OCI-LY7 (cell line): ENCODE results near the gene SLC16A13. TPM values are rescaled to one million over a fixed set of nuclear protein-coding genes. Genes with fewer than 3 reads are reported as not detected.

ENCODE experiments used
- BruUV-seq: library from RNA; stranded (reverse); fragments of 400-500 nt; replicated peaks from 2 replicates; lab custom pipeline; 2021; lab: Mats Ljungman, UMichigan
- CTCF ChIA-PET: fragments of 300-600 bp; sonication (Branson Sonifier 250); formaldehyde crosslinking; loops from one replicate; lab custom pipeline; 2022; ENCODE audit warnings: antibody characterized with exemption; ENCODE audit not compliant: unreplicated experiment; lab: Charles Lee
- POLR2A ChIA-PET: fragments of 300-600 bp; sonication (Branson Sonifier 250); formaldehyde crosslinking; loops from one replicate; lab custom pipeline; 2022; ENCODE audit warnings: antibody characterized with exemption; lab: Charles Lee
- DNase-seq: peaks from one replicate; pipeline ENCODE4 v3.0.0-alpha.2; 2015; ENCODE audit warnings: low spot score
- H2AFZ ChIP-seq: fragments of 200-600 bp; sonication (generic), shearing (Covaris generic); 2 replicates; pipeline ENCODE4 v1.6.1; 2014; ENCODE audit warnings: mild to moderate bottlenecking, antibody characterized with exemption, low read length, moderate library complexity
- H3K27ac ChIP-seq: fragments of 200-600 bp; sonication (generic); 2 replicates; pipeline ENCODE4 v1.5.1; 2014; ENCODE audit warnings: mixed run types, low read depth, mild to moderate bottlenecking, moderate library complexity, low read length, inconsistent platforms; ENCODE audit not compliant: poor library complexity, severe bottlenecking
- H3K36me3 ChIP-seq: fragments of 200-600 bp; sonication (generic); 2 replicates; pipeline ENCODE4 v1.6.1; 2014; ENCODE audit warnings: mild to moderate bottlenecking, antibody characterized with exemption, low read length, moderate library complexity, mixed read lengths; ENCODE audit not compliant: insufficient read depth
- H3K4me1 ChIP-seq: fragments of 200-600 bp; sonication (generic); 2 replicates; pipeline ENCODE4 v1.5.1; 2014; ENCODE audit warnings: mild to moderate bottlenecking, low read length; ENCODE audit not compliant: insufficient read depth, poor library complexity, severe bottlenecking
- H3K4me2 ChIP-seq: fragments of 200-600 bp; sonication (generic); 2 replicates; pipeline ENCODE4 v1.6.1; 2014; ENCODE audit warnings: mild to moderate bottlenecking, low read length
- H3K4me3 ChIP-seq: fragments of 200-600 bp; sonication (generic); 2 replicates; pipeline ENCODE4 v1.5.1; 2014; ENCODE audit warnings: mild to moderate bottlenecking, low read depth, low read length; ENCODE audit not compliant: poor library complexity, severe bottlenecking
- H3K79me2 ChIP-seq: fragments of 200-600 bp; sonication (generic); 2 replicates; pipeline ENCODE4 v1.6.1; 2016; ENCODE audit warnings: low read depth, mild to moderate bottlenecking, low read length, moderate library complexity, mixed read lengths; ENCODE audit not compliant: insufficient read depth
- H3K9me2 ChIP-seq: fragments of 200-600 bp; sonication (generic); 2 replicates; pipeline ENCODE4 v1.6.1; 2016; ENCODE audit warnings: mild to moderate bottlenecking, low read length, mixed read lengths; ENCODE audit not compliant: insufficient read depth
- H3K9me3 ChIP-seq: fragments of 200-600 bp; sonication (generic); 2 replicates; pipeline ENCODE4 v1.6.1; 2014; ENCODE audit warnings: mild to moderate bottlenecking, mixed run types, low read length, mixed read lengths
- H4K20me1 ChIP-seq: fragments of 200-600 bp; sonication (generic); 2 replicates; pipeline ENCODE4 v1.6.1; 2014; ENCODE audit warnings: mild to moderate bottlenecking, antibody characterized with exemption, low read length, moderate library complexity, mixed read lengths; ENCODE audit not compliant: insufficient read depth
- CTCF ChIP-seq: fragments of 200-600 bp; sonication (generic); conservative IDR thresholded peaks from 2 replicates; pipeline ENCODE4 v1.5.1; 2014; ENCODE audit warnings: mild to moderate bottlenecking, antibody characterized with exemption, low read length, moderate library complexity, mixed read lengths
- EZH2phosphoT487 ChIP-seq: fragments of 200-600 bp; sonication (generic); IDR thresholded peaks from 2 replicates; pipeline ENCODE4 v1.6.1; 2018; ENCODE audit warnings: low read depth, borderline replicate concordance, mild to moderate bottlenecking, mixed run types, antibody characterized with exemption, low read length, moderate library complexity, mixed read lengths
- intact Hi-C: fragments of 100-400 bp; cut with micrococcal nuclease; formaldehyde crosslinking; loops from one replicate; pipeline ENCODE4 v1.10.0; 2022; ENCODE audit not compliant: unreplicated experiment
- total RNA-seq, 2 experiments: library from RNA; depleted of rRNA in 1 of 2; stranded (reverse); fragments of >200 nt in 1 of 2; shearing (Covaris generic) in 1 of 2; gene quantifications; 2 replicates each; pipeline ENCODE4 v1.2.3, GENCODE V29; 2014 to 2022

The SLC16A13 gene
- total RNA-seq, 2 experiments from 2014 or later: 2.8 to 22.5 TPM

GRCh38 chr17:7011415-7011814, 24.4 kb upstream of the SLC16A13 start:
- no TSS peak for BruUV-seq
- Histone ChIP-seq H2AFZ (peak overlapping the region; percentile 87; the same call in 1 of the 2 replicates), H3K9me3 (no peaks in the 10 kb centered on the region), H3K27ac (peak overlapping the region; percentile 90), H3K4me2 (peak overlapping the region; percentile 99), H3K36me3 (peaks cover 17% of the 10 kb centered on the region), H3K4me3 (peak overlapping the region; percentile 82), H3K9me2 (no peaks in the 10 kb centered on the region), H3K4me1 (peaks cover 25% of the 10 kb centered on the region), H3K79me2 (peaks cover 34% of the 10 kb centered on the region), H4K20me1 (no peaks in the 10 kb centered on the region)
- CTCF ChIA-PET: no interaction called here
- no peak for DNase-seq
- TF ChIP-seq CTCF: no peak
- no peak for TF ChIP-seq EZH2phosphoT487
- intact Hi-C loops: loop anchor here (5.0 kb wide), 1 partner anchor 154 kb away; no protein-coding TSS in a partner anchor
- POLR2A ChIA-PET: interaction anchor here (0.6 kb wide), 1 partner anchor 659 kb away, joined by 4 read pairs; no protein-coding TSS in a partner anchor

- Histone ChIP-seq H4K20me1 (no peaks in the 10 kb centered on the region), H3K4me1 (peaks cover 25% of the 10 kb centered on the region), H3K4me2 (peak overlapping the region; percentile 99), H2AFZ (peak overlapping the region; percentile 87), H3K79me2 (peaks cover 34% of the 10 kb centered on the region), H3K9me2 (no peaks in the 10 kb centered on the region), H3K36me3 (peaks cover 20% of the 10 kb centered on the region), H3K27ac (peak overlapping the region; percentile 90), H3K4me3 (peak overlapping the region; percentile 82), H3K9me3 (no peaks in the 10 kb centered on the region)
- intact Hi-C loops: loop anchor here (5.0 kb wide), 1 partner anchor 155 kb away; no protein-coding TSS in a partner anchor
- TSS peak; percentile 90 for BruUV-seq
- TF ChIP-seq CTCF (no peak), EZH2phosphoT487 (no peak)
- DNase-seq: no peak
- POLR2A ChIA-PET: interaction anchor here (0.6 to 0.7 kb wide), 2 partner anchors 24 to 658 kb away, joined by 3 to 4 read pairs; partner anchors contain the start of gene SLC16A13
- CTCF ChIA-PET: no interaction called here
Measured at GRCh38 chr17:7011942-7012254, 23.9 kb upstream of the SLC16A13 start.

GRCh38 chr17:7014261-7014994, 21.4 kb upstream of the SLC16A13 start:
- no peaks in the 10 kb centered on the region for H4K20me1 ChIP-seq
- H3K79me2 ChIP-seq: peaks cover 34% of the 10 kb centered on the region
- peak; percentile 98 for DNase-seq
- peak overlapping the region; percentile 90 for H3K27ac ChIP-seq
- TF ChIP-seq EZH2phosphoT487: no peak
- peak; percentile 62 for TF ChIP-seq CTCF
- intact Hi-C loops: loop anchor here (2.0 to 5.0 kb wide), 2 partner anchors 20 to 157 kb away; no protein-coding TSS in a partner anchor
- H3K4me2 ChIP-seq: peak overlapping the region; percentile 99
- ChIA-PET POLR2A (no interaction called here), CTCF (no interaction called here)
- H3K9me2 ChIP-seq: no peaks in the 10 kb centered on the region
- peak overlapping the region; percentile 82 for H3K4me3 ChIP-seq
- H3K4me1 ChIP-seq: peaks cover 25% of the 10 kb centered on the region
- no TSS peak for BruUV-seq
- H2AFZ ChIP-seq: no peak overlapping the region; the same call in 1 of the 2 replicates
- H3K36me3 ChIP-seq: peaks cover 27% of the 10 kb centered on the region
- no peaks in the 10 kb centered on the region for H3K9me3 ChIP-seq
